ENCODE results near the gene PACRG.
"Not testable (repeated sequence)": the region's sequence is repeated elsewhere in the genome, so short reads cannot be mapped to it uniquely, and the experiment has no call there.

PACRG gene

GRCh38 chr6:163301726-163302635 is 574.2 kb downstream of the PACRG start:
- Mint-ChIP-seq H3K36me3 (ENCODE audit: low read depth) (no peaks in the 10 kb centered on the region), H3K9me3 (no peaks in the 10 kb centered on the region), H3K4me3 (no peak overlapping the region), H3K27me3 (ENCODE audit: low read depth) (no peaks in the 10 kb centered on the region), H3K4me1 (ENCODE audit: low read depth) (no peaks in the 10 kb centered on the region), H3K27ac (no peak overlapping the region)
- DNase-seq (ENCODE audit: low spot score), result no peak

- no peak overlapping the region for H3K4me3 Mint-ChIP-seq
- H3K27ac Mint-ChIP-seq, result no peak overlapping the region
- DNase-seq (ENCODE audit: low spot score), result no peak
- no peaks in the 10 kb centered on the region for H3K27me3 Mint-ChIP-seq (ENCODE audit: low read depth)
- no peaks in the 10 kb centered on the region for H3K9me3 Mint-ChIP-seq
- H3K36me3 Mint-ChIP-seq (ENCODE audit: low read depth), result no peaks in the 10 kb centered on the region
- H3K4me1 Mint-ChIP-seq (ENCODE audit: low read depth), result no peaks in the 10 kb centered on the region
Observed at GRCh38 chr6:163302747-163303146, 575.0 kb downstream of the PACRG start.

- Mint-ChIP-seq H3K4me1 (ENCODE audit: low read depth) (no peaks in the 10 kb centered on the region), H3K27ac (no peak overlapping the region), H3K36me3 (ENCODE audit: low read depth) (no peaks in the 10 kb centered on the region), H3K9me3 (no peaks in the 10 kb centered on the region), H3K4me3 (no peak overlapping the region), H3K27me3 (ENCODE audit: low read depth) (no peaks in the 10 kb centered on the region)
- DNase-seq (ENCODE audit: low spot score), result no peak
Observed at GRCh38 chr6:163306000-163306399, 578.2 kb downstream of the PACRG start.

DNA sequence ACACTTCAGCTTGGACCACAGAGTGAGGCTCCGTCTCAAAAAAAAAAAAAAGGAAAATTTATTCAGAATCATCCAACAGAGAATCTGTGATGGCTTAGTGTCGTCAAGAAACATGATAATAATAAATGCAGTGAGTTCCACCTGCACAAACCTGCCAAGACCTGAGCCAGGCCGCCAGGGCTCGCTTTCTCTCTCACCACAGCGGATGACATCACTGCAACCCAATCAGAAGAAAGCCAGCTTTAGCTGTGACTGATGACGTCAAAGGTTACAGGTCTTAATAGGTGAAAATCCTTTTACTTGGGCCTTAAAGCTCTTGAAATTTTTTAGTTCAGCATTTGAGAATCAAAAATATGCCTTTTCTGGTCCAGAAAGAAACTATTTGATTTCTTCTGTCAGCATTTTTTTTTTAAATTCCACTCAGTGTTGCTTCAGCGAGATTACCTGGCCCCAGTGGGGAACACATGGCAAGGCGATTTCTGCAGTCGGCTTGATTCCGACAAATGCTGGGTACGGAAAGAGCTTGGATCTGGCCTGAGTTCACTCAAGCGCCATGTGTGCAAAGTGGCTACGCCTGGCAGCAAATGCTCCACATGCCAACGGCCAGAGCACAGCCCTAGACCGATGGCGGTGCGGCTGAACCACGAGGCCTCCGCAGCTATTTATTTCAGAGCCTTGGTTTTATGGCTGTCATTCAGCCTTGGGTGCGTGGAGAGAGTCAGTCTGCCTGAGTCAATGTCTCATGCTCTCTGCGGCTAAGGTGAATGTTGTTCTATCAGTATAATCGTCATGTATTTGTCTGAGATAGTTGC is 581.1 kb downstream of the PACRG start:
- Mint-ChIP-seq H3K4me1 (ENCODE audit: low read depth) (no peaks in the 10 kb centered on the region), H3K36me3 (ENCODE audit: low read depth) (no peaks in the 10 kb centered on the region), H3K4me3 (no peak overlapping the region), H3K9me3 (no peaks in the 10 kb centered on the region), H3K27me3 (ENCODE audit: low read depth) (no peaks in the 10 kb centered on the region), H3K27ac (no peak overlapping the region)
- DNase-seq (ENCODE audit: low spot score), result no peak

DNA sequence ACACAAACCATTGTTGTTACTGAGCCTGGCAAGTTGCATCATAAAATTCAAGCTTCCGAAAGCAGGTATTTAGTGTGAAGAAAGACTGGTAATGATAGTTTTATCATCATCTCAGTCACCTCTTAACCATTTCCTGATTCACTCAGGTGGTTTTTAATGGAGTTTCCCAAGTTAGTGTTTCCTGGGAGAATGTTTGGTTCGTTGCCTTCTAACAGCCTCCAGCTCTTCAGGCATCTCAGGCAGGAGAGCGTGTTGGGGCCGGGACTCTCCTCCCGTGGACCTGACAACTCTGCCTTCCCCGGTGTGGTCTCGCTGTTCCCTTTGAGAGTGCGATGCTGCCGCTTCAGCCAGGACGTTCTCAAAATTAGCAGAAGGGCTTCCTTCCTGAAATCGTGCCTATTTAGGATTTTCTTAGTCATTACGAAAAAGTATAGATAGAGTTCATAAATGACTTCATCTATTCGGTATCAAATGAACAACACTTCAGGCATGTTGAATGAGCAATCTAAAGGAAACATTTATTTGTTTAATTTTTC is 581.8 kb downstream of the PACRG start:
- no peak overlapping the region for H3K4me3 Mint-ChIP-seq

DNA sequence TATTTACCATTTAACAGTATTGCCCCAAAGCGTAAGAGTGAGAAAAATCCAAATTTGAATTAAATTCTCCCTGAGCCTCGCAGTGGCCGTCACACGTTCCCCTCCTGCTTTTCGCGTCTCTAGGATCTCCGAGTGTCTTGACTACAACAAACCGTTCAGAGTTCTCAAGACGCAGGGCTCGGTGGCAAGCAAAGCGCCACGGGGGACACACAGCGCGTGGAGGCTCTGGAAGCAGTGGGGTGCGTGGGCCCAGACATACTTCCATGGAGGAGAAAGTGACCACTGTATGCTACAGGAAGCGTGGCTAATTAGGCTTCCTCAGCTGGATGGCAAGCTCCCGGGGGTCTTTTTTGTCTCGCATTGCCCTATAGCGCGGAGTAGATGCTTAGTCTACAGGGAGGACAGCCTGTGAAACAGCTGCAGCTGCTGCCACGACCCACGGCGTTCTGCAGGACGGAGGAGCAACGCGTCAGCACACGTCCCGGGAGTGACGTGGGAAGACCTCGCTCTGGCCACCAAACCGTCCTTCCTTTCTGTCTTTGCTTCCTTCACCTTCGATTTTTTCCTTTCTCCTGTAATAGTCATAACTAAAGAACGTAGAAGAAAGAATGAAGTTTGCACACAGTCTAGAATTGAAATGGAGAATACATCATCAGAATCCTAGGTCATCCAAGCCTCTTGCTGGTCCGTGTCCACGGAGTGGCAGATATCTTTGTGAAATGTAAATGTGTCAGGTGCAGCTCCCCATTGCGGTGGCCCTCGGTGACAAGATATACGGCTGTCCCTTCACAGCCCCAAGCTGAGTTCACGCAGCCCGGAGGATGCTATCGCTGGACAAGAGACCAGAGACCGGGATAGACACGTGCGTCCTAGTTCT is 582.6 kb downstream of the PACRG start:
- Mint-ChIP-seq H3K4me3 (no peak overlapping the region), H3K27ac (no peak overlapping the region), H3K4me1 (ENCODE audit: low read depth) (no peaks in the 10 kb centered on the region), H3K27me3 (ENCODE audit: low read depth) (no peaks in the 10 kb centered on the region), H3K36me3 (ENCODE audit: low read depth) (no peaks in the 10 kb centered on the region), H3K9me3 (no peaks in the 10 kb centered on the region)
- DNase-seq (ENCODE audit: low spot score), result no peak

More for the DNA sequence above, 581.8 kb downstream of the PACRG start:
- H3K27ac Mint-ChIP-seq, result no peak overlapping the region
- H3K9me3 Mint-ChIP-seq, result no peaks in the 10 kb centered on the region
- H3K36me3 Mint-ChIP-seq (ENCODE audit: low read depth), result no peaks in the 10 kb centered on the region
- no peaks in the 10 kb centered on the region for H3K4me1 Mint-ChIP-seq (ENCODE audit: low read depth)
- H3K27me3 Mint-ChIP-seq (ENCODE audit: low read depth), result no peaks in the 10 kb centered on the region
- DNase-seq (ENCODE audit: low spot score), result no peak

- H3K27ac Mint-ChIP-seq, result no peak overlapping the region
- no peak for DNase-seq (ENCODE audit: low spot score)
- H3K9me3 Mint-ChIP-seq, result no peaks in the 10 kb centered on the region
- H3K4me3 Mint-ChIP-seq, result no peak overlapping the region
- no peaks in the 10 kb centered on the region for H3K36me3 Mint-ChIP-seq (ENCODE audit: low read depth)
- no peaks in the 10 kb centered on the region for H3K27me3 Mint-ChIP-seq (ENCODE audit: low read depth)
- H3K4me1 Mint-ChIP-seq (ENCODE audit: low read depth), result no peaks in the 10 kb centered on the region
Observed at GRCh38 chr6:163310973-163311383, 583.2 kb downstream of the PACRG start.

DNA sequence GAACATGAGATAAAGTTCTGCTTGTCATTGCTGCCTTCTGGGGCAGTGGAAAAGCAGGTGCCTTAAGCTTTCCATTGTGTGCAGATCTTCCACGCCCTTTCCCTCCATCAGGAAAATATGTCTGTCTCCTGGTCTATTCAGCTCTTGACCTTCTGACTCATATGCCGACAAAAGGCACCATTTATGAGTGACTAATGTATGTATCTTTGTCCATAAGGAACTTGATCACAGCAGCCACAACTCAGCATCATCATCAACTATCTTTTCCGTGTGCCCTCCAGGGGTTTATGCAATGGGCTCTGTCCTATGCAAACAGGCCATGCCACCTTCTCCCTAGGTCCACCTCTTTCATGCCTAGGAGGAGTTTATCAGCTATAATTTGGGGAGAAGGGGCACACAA is 584.1 kb downstream of the PACRG start:
- no peak for DNase-seq (ENCODE audit: low spot score)
- H3K4me1 Mint-ChIP-seq (ENCODE audit: low read depth), result no peaks in the 10 kb centered on the region
- no peaks in the 10 kb centered on the region for H3K27me3 Mint-ChIP-seq (ENCODE audit: low read depth)
- H3K27ac Mint-ChIP-seq, result no peak overlapping the region
- no peaks in the 10 kb centered on the region for H3K9me3 Mint-ChIP-seq
- H3K4me3 Mint-ChIP-seq, result no peak overlapping the region
- no peaks in the 10 kb centered on the region for H3K36me3 Mint-ChIP-seq (ENCODE audit: low read depth)

GRCh38 chr6:163313566-163313965 is 585.8 kb downstream of the PACRG start:
- Mint-ChIP-seq H3K36me3 (ENCODE audit: low read depth) (no peaks in the 10 kb centered on the region), H3K9me3 (no peaks in the 10 kb centered on the region), H3K4me1 (ENCODE audit: low read depth) (no peaks in the 10 kb centered on the region), H3K4me3 (no peak overlapping the region), H3K27me3 (ENCODE audit: low read depth) (no peaks in the 10 kb centered on the region), H3K27ac (no peak overlapping the region)
- DNase-seq (ENCODE audit: low spot score), result no peak

- no peaks in the 10 kb centered on the region for H3K4me1 Mint-ChIP-seq (ENCODE audit: low read depth)
- H3K36me3 Mint-ChIP-seq (ENCODE audit: low read depth), result no peaks in the 10 kb centered on the region
- H3K9me3 Mint-ChIP-seq, result no peaks in the 10 kb centered on the region
- no peak for DNase-seq (ENCODE audit: low spot score)
- H3K27ac Mint-ChIP-seq, result no peak overlapping the region
- no peak overlapping the region for H3K4me3 Mint-ChIP-seq
- H3K27me3 Mint-ChIP-seq (ENCODE audit: low read depth), result no peaks in the 10 kb centered on the region
Observed at GRCh38 chr6:163313981-163314380, 586.2 kb downstream of the PACRG start.

GRCh38 chr6:163314791-163315470 is 587.2 kb downstream of the PACRG start:
- no peaks in the 10 kb centered on the region for H3K27me3 Mint-ChIP-seq (ENCODE audit: low read depth)
- no peaks in the 10 kb centered on the region for H3K9me3 Mint-ChIP-seq
- no peaks in the 10 kb centered on the region for H3K36me3 Mint-ChIP-seq (ENCODE audit: low read depth)
- no peak overlapping the region for H3K27ac Mint-ChIP-seq
- no peak for DNase-seq (ENCODE audit: low spot score)
- H3K4me1 Mint-ChIP-seq (ENCODE audit: low read depth), result no peaks in the 10 kb centered on the region
- no peak overlapping the region for H3K4me3 Mint-ChIP-seq

DNA sequence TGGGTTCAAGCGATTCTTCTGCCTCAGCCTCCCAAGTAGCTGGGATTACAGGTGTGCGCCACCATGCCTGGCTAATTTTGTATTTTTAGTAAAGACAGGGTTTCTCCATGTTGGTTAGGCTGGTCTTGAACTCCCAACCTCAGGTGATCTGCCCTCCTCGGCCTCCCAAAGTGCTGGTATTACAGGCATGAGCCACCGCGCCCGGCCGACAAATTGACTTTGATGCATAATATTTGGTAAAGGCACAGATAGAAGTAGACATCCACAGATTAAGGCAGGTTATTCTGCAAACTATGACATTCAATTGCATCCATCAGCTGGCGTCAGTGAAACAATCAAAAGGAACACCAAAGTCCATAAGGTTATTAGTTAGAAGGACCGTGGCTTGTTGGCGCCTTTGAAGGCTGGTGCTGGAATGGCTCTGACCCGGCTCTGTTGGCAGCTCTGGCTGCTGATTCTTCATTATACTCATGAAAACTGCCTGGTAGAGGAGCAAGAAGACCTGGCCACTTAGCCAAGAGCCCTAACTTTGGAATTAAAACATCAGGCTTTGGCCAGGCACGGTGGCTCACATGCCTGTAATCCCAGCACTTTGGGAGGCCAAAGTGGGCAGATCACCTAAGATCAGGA is 589.2 kb downstream of the PACRG start:
- H3K4me3 Mint-ChIP-seq; H3K9me3 Mint-ChIP-seq; H3K27me3 Mint-ChIP-seq (ENCODE audit: low read depth); H3K4me1 Mint-ChIP-seq (ENCODE audit: low read depth); H3K36me3 Mint-ChIP-seq (ENCODE audit: low read depth); DNase-seq (ENCODE audit: low spot score); H3K27ac Mint-ChIP-seq: not testable (repeated sequence)

Data from T-helper 2 cell treated with Interferon-gamma antibody and Interleukin-4, amounts not matched to agents 5 μg/mL and 100 μg/mL, for 36 hours (primary cell).